Neural progenitor cell (in vitro differentiated cells): ENCODE measurements around the gene CBFA2T3. TPM values are rescaled to one million over a fixed set of nuclear protein-coding genes. Genes with fewer than 3 reads are reported as not detected.

Experiments
- DNase-seq: peaks from one replicate; pipeline ENCODE4 v3.0.0-alpha.2; 2016; ENCODE audit warnings: low spot score
- H2AFZ ChIP-seq: fragments of 200-600 bp; sonication (generic); replicated peaks from 2 replicates; pipeline ENCODE4 v1.6.1; 2016; ENCODE audit warnings: antibody characterized with exemption
- H3F3A ChIP-seq: fragments of 200-600 bp; sonication (generic); 2 replicates; pipeline ENCODE4 v1.6.1; 2016; ENCODE audit warnings: antibody characterized with exemption, low read depth
- H3K27ac ChIP-seq: fragments of 200-600 bp; sonication (generic); 2 replicates; pipeline ENCODE4 v1.5.1; 2016; ENCODE audit warnings: mild to moderate bottlenecking
- H3K27me3 ChIP-seq: fragments of 200-600 bp; sonication (generic); 2 replicates; pipeline ENCODE4 v1.6.1; 2016; ENCODE audit warnings: mild to moderate bottlenecking, moderate library complexity
- H3K36me3 ChIP-seq: fragments of 200-600 bp; sonication (generic); 2 replicates; pipeline ENCODE4 v1.5.1; 2016
- H3K4me1 ChIP-seq: fragments of 200-600 bp; sonication (generic); 2 replicates; pipeline ENCODE4 v1.6.1; 2016; ENCODE audit warnings: mixed run types
- H3K4me2 ChIP-seq: fragments of 200-600 bp; sonication (generic); 2 replicates; pipeline ENCODE4 v1.6.1; 2016
- H3K4me3 ChIP-seq: fragments of 200-600 bp; sonication (generic); 2 replicates; pipeline ENCODE4 v1.5.1; 2016
- H3K79me2 ChIP-seq: fragments of 200-600 bp; sonication (generic); 2 replicates; pipeline ENCODE4 v1.6.1; 2016; ENCODE audit warnings: low read depth
- H3K9ac ChIP-seq: fragments of 200-600 bp; sonication (generic); 2 replicates; pipeline ENCODE4 v1.6.1; 2016
- H3K9me3 ChIP-seq: fragments of 200-600 bp; sonication (generic); 2 replicates; pipeline ENCODE4 v1.5.1; 2016; ENCODE audit warnings: low read depth
- H4K20me1 ChIP-seq: fragments of 200-600 bp; sonication (generic); 2 replicates; pipeline ENCODE4 v1.6.1; 2016; ENCODE audit warnings: low read depth
- H3K27ac Mint-ChIP-seq: 3 replicates; pipeline ENCODE4 v1.8.0; 2021; ENCODE audit warnings: mixed read lengths
- H3K27me3 Mint-ChIP-seq: 2 replicates; pipeline ENCODE4 v1.8.0; 2022; ENCODE audit warnings: low read depth, mild to moderate bottlenecking, inconsistent platforms, moderate library complexity, mixed read lengths; ENCODE audit not compliant: insufficient read depth
- H3K36me3 Mint-ChIP-seq: 3 replicates; pipeline ENCODE4 v1.8.0; 2021; ENCODE audit warnings: mixed read lengths
- H3K4me1 Mint-ChIP-seq: 3 replicates; pipeline ENCODE4 v1.8.0; 2021; ENCODE audit warnings: mixed read lengths
- H3K4me3 Mint-ChIP-seq: 3 replicates; pipeline ENCODE4 v1.8.0; 2021; ENCODE audit warnings: mild to moderate bottlenecking, moderate library complexity, mixed read lengths
- H3K9me3 Mint-ChIP-seq: 3 replicates; pipeline ENCODE4 v1.8.0; 2020; ENCODE audit warnings: mixed read lengths
- EZH2 ChIP-seq: fragments of 200-600 bp; sonication (generic); IDR thresholded peaks from 2 replicates; pipeline ENCODE4 v1.6.1; 2017; ENCODE audit warnings: antibody characterized with exemption, mild to moderate bottlenecking, moderate library complexity
- EZH2phosphoT487 ChIP-seq: fragments of 200-600 bp; sonication (generic); IDR thresholded peaks from 2 replicates; pipeline ENCODE4 v1.6.1; 2017; ENCODE audit warnings: antibody characterized with exemption
- total RNA-seq: library from RNA; depleted of rRNA; stranded (reverse); fragments of >200 nt; gene quantifications from 2 replicates; pipeline ENCODE4 v1.2.3, GENCODE V29; 2015; ENCODE audit warnings: low replicate concordance
- TF ChIP-seq, protein P1 (sequence below): fragments of 200-600 bp; sonication (generic); IDR thresholded peaks from 2 replicates; pipeline ENCODE4 v1.5.1; 2017; ENCODE audit warnings: antibody characterized with exemption, mild to moderate bottlenecking

CBFA2T3 gene
- total RNA-seq, 1 donor from 2014 or later: 0.22 TPM

DNA sequence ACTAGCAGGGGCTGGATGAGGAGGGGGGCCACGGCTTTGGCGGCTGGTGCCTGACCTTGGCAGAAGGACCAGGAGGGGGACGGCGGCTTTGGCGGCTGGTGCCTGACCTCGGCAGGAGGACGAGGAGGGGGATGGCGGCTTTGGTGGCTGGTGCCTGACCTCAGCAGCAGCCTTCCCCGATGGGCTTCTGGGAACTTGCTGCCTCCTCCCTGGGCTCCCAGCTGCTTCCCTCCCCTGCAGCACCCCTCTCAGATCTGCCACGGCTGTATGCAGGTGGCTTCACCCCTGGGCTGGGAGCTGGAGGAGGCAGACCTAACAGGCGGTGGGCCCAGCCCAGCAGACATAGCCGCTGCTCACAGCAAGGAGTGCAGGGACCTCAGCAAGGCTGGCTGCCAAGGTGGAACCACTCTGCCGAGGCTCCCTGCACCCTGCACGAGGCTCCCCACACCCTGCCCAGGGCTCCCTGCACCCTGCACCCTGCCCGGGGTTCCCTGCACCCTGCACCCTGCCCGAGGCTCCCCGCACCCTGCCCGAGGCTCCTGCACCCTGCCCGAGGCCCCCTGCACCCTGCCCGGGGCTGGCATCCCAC, 38.4 kb upstream of the CBFA2T3 start:
- no peak overlapping the region for H3K9ac ChIP-seq
- H3K79me2 ChIP-seq: no peaks in the 10 kb centered on the region
- no peak for DNase-seq
- no peaks in the 10 kb centered on the region for H3F3A ChIP-seq
- H3K4me3 Mint-ChIP-seq: no peak overlapping the region
- peaks cover 11% of the 10 kb centered on the region for H3K27me3 Mint-ChIP-seq
- TF ChIP-seq EZH2phosphoT487: no peak
- no peak for TF ChIP-seq EZH2
- TF ChIP-seq, protein P1, sequence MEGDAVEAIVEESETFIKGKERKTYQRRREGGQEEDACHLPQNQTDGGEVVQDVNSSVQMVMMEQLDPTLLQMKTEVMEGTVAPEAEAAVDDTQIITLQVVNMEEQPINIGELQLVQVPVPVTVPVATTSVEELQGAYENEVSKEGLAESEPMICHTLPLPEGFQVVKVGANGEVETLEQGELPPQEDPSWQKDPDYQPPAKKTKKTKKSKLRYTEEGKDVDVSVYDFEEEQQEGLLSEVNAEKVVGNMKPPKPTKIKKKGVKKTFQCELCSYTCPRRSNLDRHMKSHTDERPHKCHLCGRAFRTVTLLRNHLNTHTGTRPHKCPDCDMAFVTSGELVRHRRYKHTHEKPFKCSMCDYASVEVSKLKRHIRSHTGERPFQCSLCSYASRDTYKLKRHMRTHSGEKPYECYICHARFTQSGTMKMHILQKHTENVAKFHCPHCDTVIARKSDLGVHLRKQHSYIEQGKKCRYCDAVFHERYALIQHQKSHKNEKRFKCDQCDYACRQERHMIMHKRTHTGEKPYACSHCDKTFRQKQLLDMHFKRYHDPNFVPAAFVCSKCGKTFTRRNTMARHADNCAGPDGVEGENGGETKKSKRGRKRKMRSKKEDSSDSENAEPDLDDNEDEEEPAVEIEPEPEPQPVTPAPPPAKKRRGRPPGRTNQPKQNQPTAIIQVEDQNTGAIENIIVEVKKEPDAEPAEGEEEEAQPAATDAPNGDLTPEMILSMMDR: no peak
- H3K27me3 ChIP-seq: no peaks in the 10 kb centered on the region
- no peaks in the 10 kb centered on the region for H4K20me1 ChIP-seq
- H3K27ac Mint-ChIP-seq: no peak overlapping the region
- H3K36me3 ChIP-seq: no peaks in the 10 kb centered on the region
- H2AFZ ChIP-seq: no peak overlapping the region
- no peaks in the 10 kb centered on the region for H3K36me3 Mint-ChIP-seq
- H3K9me3 ChIP-seq: no peaks in the 10 kb centered on the region
- H3K9me3 Mint-ChIP-seq: no peaks in the 10 kb centered on the region
- no peaks in the 10 kb centered on the region for H3K4me1 ChIP-seq
- H3K4me3 ChIP-seq: no peak overlapping the region
- H3K27ac ChIP-seq: no peak overlapping the region
- H3K4me1 Mint-ChIP-seq: peaks cover 9% of the 10 kb centered on the region
- H3K4me2 ChIP-seq: no peak overlapping the region

DNA sequence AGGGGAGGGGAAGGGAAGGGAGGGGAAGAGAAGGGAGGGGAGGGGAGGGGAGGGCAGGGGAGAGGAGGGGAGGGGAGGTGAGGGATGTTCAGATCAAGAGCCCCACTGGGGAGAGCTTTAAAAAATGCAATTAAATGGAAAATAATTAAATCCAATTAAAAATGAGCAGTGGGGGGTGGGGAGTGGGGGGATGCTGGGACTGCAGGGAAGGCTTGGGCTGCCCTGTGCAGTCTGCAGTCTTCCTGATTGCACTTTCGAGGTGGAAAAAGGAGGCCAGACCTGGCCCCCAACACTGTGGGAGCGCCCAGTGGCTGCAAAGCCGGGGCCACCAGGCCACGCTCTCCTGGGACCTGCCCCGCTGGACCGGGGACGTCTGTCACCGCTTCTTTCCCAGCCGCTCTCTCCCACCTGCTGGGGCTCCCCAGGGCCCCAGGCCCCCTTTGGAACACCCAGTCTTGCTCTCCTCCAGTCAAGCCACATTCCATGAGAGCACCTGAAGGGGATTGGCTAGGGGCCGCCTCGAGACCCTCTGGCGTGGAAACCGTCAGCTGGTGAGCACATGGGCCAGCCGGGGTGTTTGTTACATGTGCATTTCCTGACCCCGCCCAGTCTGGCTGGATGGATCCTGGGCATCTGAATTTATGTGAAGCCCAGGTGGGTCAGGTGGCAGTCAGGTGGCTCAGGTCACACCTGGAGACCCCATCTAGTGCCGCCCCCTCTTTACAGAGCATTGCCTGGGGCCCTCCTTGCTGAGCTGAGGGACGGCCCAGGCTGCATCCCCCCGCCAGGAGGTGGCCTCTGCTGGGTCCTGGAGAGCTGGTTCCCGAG, 37.6 kb upstream of the CBFA2T3 start:
- Histone ChIP-seq H3K9ac (no peak overlapping the region), H3K4me3 (no peak overlapping the region), H3K79me2 (no peaks in the 10 kb centered on the region), H4K20me1 (no peaks in the 10 kb centered on the region), H3K9me3 (no peaks in the 10 kb centered on the region), H3K4me2 (no peak overlapping the region), H2AFZ (no peak overlapping the region), H3K4me1 (no peaks in the 10 kb centered on the region), H3K27ac (no peak overlapping the region), H3K27me3 (no peaks in the 10 kb centered on the region), H3K36me3 (no peaks in the 10 kb centered on the region), H3F3A (no peaks in the 10 kb centered on the region)
- no peak for DNase-seq
- H3K36me3 Mint-ChIP-seq: no peaks in the 10 kb centered on the region
- H3K4me1 Mint-ChIP-seq: peaks cover 9% of the 10 kb centered on the region
- TF ChIP-seq, protein P1: no peak
- TF ChIP-seq EZH2phosphoT487: no peak
- TF ChIP-seq EZH2: no peak
- H3K27ac Mint-ChIP-seq: no peak overlapping the region
- H3K27me3 Mint-ChIP-seq: peaks cover 14% of the 10 kb centered on the region
- H3K4me3 Mint-ChIP-seq: no peak overlapping the region
- H3K9me3 Mint-ChIP-seq: peaks cover 2% of the 10 kb centered on the region

DNA sequence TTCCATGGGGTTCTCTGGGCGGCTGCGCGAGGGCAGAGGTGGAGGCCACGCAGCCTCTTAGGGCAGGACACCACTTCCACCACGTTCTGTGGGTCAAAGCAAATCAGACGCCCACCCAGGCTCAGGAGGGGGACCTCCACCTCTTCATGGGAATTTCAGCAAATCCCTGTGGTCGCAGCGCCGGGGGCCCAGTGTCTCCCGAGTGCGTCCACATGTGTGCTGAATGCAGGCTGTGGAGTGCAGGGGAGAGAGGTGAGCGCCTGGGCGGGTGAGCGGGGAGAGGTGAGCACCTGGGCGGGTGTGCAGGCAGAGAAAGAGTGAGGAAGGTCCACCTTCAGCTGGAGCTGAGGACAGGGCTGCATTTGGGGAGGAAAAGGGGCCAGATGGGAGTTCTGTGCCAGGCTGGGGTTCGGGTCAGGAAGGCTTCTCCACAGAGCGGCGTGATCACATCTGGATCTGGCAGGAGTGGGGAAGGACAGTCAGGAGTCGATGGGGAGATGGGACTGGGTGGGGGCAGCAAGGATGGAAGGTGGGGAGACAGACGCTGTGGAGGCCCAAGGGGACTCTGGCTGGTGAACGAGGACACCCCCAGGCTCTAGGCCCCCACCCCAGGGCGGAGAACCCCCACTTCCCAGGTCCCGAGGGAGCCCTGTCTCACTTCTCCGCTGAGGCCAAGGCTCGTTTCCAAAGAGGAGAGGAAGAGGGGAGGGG, 36.8 kb upstream of the CBFA2T3 start:
- H3K79me2 ChIP-seq: no peaks in the 10 kb centered on the region
- Mint-ChIP-seq H3K36me3 (no peaks in the 10 kb centered on the region), H3K9me3 (peaks cover 6% of the 10 kb centered on the region), H3K27ac (no peak overlapping the region), H3K4me1 (peaks cover 9% of the 10 kb centered on the region), H3K4me3 (no peak overlapping the region), H3K27me3 (peaks cover 20% of the 10 kb centered on the region)
- H3K27ac ChIP-seq: no peak overlapping the region
- no peak overlapping the region for H3K9ac ChIP-seq
- no peaks in the 10 kb centered on the region for H3F3A ChIP-seq
- no peak overlapping the region for H2AFZ ChIP-seq
- no peak for TF ChIP-seq EZH2
- TF ChIP-seq, protein P1: no peak
- TF ChIP-seq EZH2phosphoT487: no peak
- no peaks in the 10 kb centered on the region for H3K27me3 ChIP-seq
- no peaks in the 10 kb centered on the region for H4K20me1 ChIP-seq
- no peaks in the 10 kb centered on the region for H3K4me1 ChIP-seq
- H3K9me3 ChIP-seq: no peaks in the 10 kb centered on the region
- no peak overlapping the region for H3K4me3 ChIP-seq
- no peaks in the 10 kb centered on the region for H3K36me3 ChIP-seq
- DNase-seq: no peak
- no peak overlapping the region for H3K4me2 ChIP-seq
